H9 (cell line): Measurements from ENCODE around the gene ST6GAL1. TPM values are rescaled to one million over a fixed set of nuclear protein-coding genes. Genes with fewer than 3 reads are reported as not detected.

ENCODE experiments used
- DNase-seq: peaks from one replicate; pipeline ENCODE4 v3.0.0-alpha.2; 2017
- H2AFZ ChIP-seq: one replicate; pipeline ENCODE4 v1.6.1; 2013; ENCODE audit warnings: mild to moderate bottlenecking, low read length, control low read depth, moderate library complexity
- H2AK5ac ChIP-seq: 2 replicates; pipeline ENCODE4 v1.6.1; 2013; ENCODE audit warnings: low read length, control low read depth, mixed read lengths; ENCODE audit not compliant: insufficient read length
- H2BK120ac ChIP-seq: one replicate; pipeline ENCODE4 v1.6.1; 2013; ENCODE audit warnings: low read depth, mild to moderate bottlenecking, low read length, control low read depth, inconsistent platforms; ENCODE audit not compliant: poor library complexity, severe bottlenecking
- H2BK12ac ChIP-seq: 2 replicates; pipeline ENCODE4 v1.6.1; 2013; ENCODE audit warnings: low read length, control low read depth, mixed read lengths, low read depth; ENCODE audit not compliant: insufficient read length
- H2BK15ac ChIP-seq: 2 replicates; pipeline ENCODE4 v1.6.1; 2013; ENCODE audit warnings: low read depth, low read length, control low read depth
- H2BK20ac ChIP-seq: one replicate; pipeline ENCODE4 v1.6.1; 2013; ENCODE audit warnings: low read depth, mild to moderate bottlenecking, low read length, control low read depth, inconsistent platforms; ENCODE audit not compliant: poor library complexity, severe bottlenecking
- H2BK5ac ChIP-seq: 2 replicates; pipeline ENCODE4 v1.6.1; 2013; ENCODE audit warnings: low read length, control low read depth, mixed read lengths; ENCODE audit not compliant: insufficient read length
- H3K14ac ChIP-seq: 2 replicates; pipeline ENCODE4 v1.6.1; 2013; ENCODE audit warnings: low read length, control low read depth; ENCODE audit not compliant: insufficient read depth
- H3K18ac ChIP-seq: 2 replicates; pipeline ENCODE4 v1.6.1; 2013; ENCODE audit warnings: low read depth, mild to moderate bottlenecking, mixed read lengths, low read length, control low read depth; ENCODE audit not compliant: insufficient read length
- H3K23ac ChIP-seq: 2 replicates; pipeline ENCODE4 v1.6.1; 2013; ENCODE audit warnings: low read length, control low read depth, mixed read lengths, low read depth; ENCODE audit not compliant: insufficient read length
- H3K23me2 ChIP-seq: 2 replicates; pipeline ENCODE4 v1.6.1; 2013; ENCODE audit warnings: low read depth, mild to moderate bottlenecking, mixed read lengths, low read length, control low read depth; ENCODE audit not compliant: insufficient read length, poor library complexity, severe bottlenecking
- H3K27ac ChIP-seq: 2 replicates; pipeline ENCODE4 v1.5.1; 2013; ENCODE audit warnings: low read length, control low read depth, mixed read lengths, low read depth; ENCODE audit not compliant: insufficient read length
- H3K27me3 ChIP-seq: 2 replicates; pipeline ENCODE4 v1.6.1; 2013; ENCODE audit warnings: low read length, control low read depth, inconsistent platforms; ENCODE audit not compliant: insufficient read depth
- H3K4ac ChIP-seq: 2 replicates; pipeline ENCODE4 v1.6.1; 2013; ENCODE audit warnings: low read depth, mild to moderate bottlenecking, control low read depth, inconsistent platforms, low read length, moderate library complexity
- H3K4me1 ChIP-seq: 2 replicates; pipeline ENCODE4 v1.6.1; 2013; ENCODE audit warnings: low read length, control low read depth, inconsistent platforms; ENCODE audit not compliant: insufficient read depth
- H3K4me2 ChIP-seq: 2 replicates; pipeline ENCODE4 v1.6.1; 2013; ENCODE audit warnings: low read length, control low read depth, mixed read lengths; ENCODE audit not compliant: insufficient read length, insufficient read depth
- H3K56ac ChIP-seq: 2 replicates; pipeline ENCODE4 v1.6.1; 2013; ENCODE audit warnings: low read depth, mild to moderate bottlenecking, mixed read lengths, low read length, control low read depth; ENCODE audit not compliant: insufficient read length
- H3K79me1 ChIP-seq: 2 replicates; pipeline ENCODE4 v1.6.1; 2013; ENCODE audit warnings: low read depth, mild to moderate bottlenecking, moderate library complexity, low read length, control low read depth, inconsistent platforms; ENCODE audit not compliant: insufficient read depth, poor library complexity, severe bottlenecking
- H3K79me2 ChIP-seq: 2 replicates; pipeline ENCODE4 v1.6.1; 2013; ENCODE audit warnings: low read length, control low read depth, inconsistent platforms; ENCODE audit not compliant: insufficient read depth
- H3K9ac ChIP-seq: 2 replicates; pipeline ENCODE4 v1.6.1; 2013; ENCODE audit warnings: low read length, control low read depth, mixed read lengths; ENCODE audit not compliant: insufficient read length; ENCODE audit errors: extremely low read depth
- H3K9me3 ChIP-seq: one replicate; pipeline ENCODE4 v1.6.1; 2013; ENCODE audit warnings: low read depth, low read length, inconsistent platforms; ENCODE audit not compliant: control insufficient read depth
- H3T11ph ChIP-seq: one replicate; pipeline ENCODE4 v1.6.1; 2013; ENCODE audit warnings: mild to moderate bottlenecking, low read length, control low read depth, inconsistent platforms
- H4K20me1 ChIP-seq: one replicate; pipeline ENCODE4 v1.6.1; 2013; ENCODE audit not compliant: control insufficient read depth, insufficient read length, insufficient read depth
- H4K5ac ChIP-seq: 2 replicates; pipeline ENCODE4 v1.6.1; 2013; ENCODE audit warnings: low read depth, mild to moderate bottlenecking, mixed read lengths, low read length, control low read depth; ENCODE audit not compliant: insufficient read length
- H4K8ac ChIP-seq: replicated peaks from 2 replicates; pipeline ENCODE4 v1.6.1; 2013; ENCODE audit warnings: low read length, control low read depth, mixed read lengths, low read depth; ENCODE audit not compliant: insufficient read length
- H4K91ac ChIP-seq: 2 replicates; pipeline ENCODE4 v1.6.1; 2013; ENCODE audit warnings: low read depth, mild to moderate bottlenecking, moderate library complexity, mixed read lengths, low read length, control low read depth; ENCODE audit not compliant: insufficient read length
- H3K27ac Mint-ChIP-seq, 3 experiments: 2 replicates in 2 of 3; 3 replicates in 1 of 3; pipeline ENCODE4 v1.8.0; 2020 to 2021; ENCODE audit warnings: mixed read lengths in 3 of 3, mild to moderate bottlenecking in 1 of 3, moderate library complexity in 1 of 3
- H3K27me3 Mint-ChIP-seq: 2 replicates; pipeline ENCODE4 v1.8.0; 2021; ENCODE audit warnings: low read depth, mild to moderate bottlenecking, moderate library complexity, mixed read lengths
- H3K36me3 Mint-ChIP-seq, 3 experiments: 2 replicates in 2 of 3; 3 replicates in 1 of 3; pipeline ENCODE4 v1.8.0; 2020 to 2021; ENCODE audit warnings: low read depth in 3 of 3, mixed read lengths in 3 of 3; ENCODE audit not compliant: insufficient read depth in 1 of 3
- H3K4me1 Mint-ChIP-seq, 2 experiments: 2 replicates each; pipeline ENCODE4 v1.8.0; 2020; ENCODE audit warnings: mixed read lengths in 2 of 2
- H3K4me3 Mint-ChIP-seq, 2 experiments: 2 replicates in 1 of 2; 3 replicates in 1 of 2; pipeline ENCODE4 v1.8.0; 2020 to 2021; ENCODE audit warnings: mild to moderate bottlenecking in 2 of 2, mixed read lengths in 2 of 2, moderate library complexity in 1 of 2
- H3K9me3 Mint-ChIP-seq, 2 experiments: 2 replicates in 1 of 2; 3 replicates in 1 of 2; pipeline ENCODE4 v1.8.0; 2020; ENCODE audit warnings: mild to moderate bottlenecking in 2 of 2, mixed read lengths in 2 of 2, moderate library complexity in 1 of 2
- WGBS: extraction: QIAGEN DNeasy Blood & Tissue Kit; methylation state at CpG from one replicate; pipeline ENCODE4 v1.1.7; 2013; ENCODE audit warnings: missing lambda C conversion rate, low lambda C conversion rate, mixed read lengths; ENCODE audit not compliant: insufficient read length; ENCODE audit errors: extremely low coverage; 5-methylcytosine and 5-hydroxymethylcytosine counted together
- total RNA-seq: library from RNA; stranded (reverse); gene quantifications from 2 replicates; pipeline ENCODE4 v1.2.1, GENCODE V29; 2021
- TF ChIP-seq, protein P1 (sequence below): fragments of 200-600 bp; sonication (generic); conservative IDR thresholded peaks from 3 replicates; pipeline ENCODE4 v1.8.0; 2021; ENCODE audit warnings: antibody characterized with exemption, mild to moderate bottlenecking

ST6GAL1 gene
- total RNA-seq, 1 experiment from 2014 or later, result 139 TPM

DNA sequence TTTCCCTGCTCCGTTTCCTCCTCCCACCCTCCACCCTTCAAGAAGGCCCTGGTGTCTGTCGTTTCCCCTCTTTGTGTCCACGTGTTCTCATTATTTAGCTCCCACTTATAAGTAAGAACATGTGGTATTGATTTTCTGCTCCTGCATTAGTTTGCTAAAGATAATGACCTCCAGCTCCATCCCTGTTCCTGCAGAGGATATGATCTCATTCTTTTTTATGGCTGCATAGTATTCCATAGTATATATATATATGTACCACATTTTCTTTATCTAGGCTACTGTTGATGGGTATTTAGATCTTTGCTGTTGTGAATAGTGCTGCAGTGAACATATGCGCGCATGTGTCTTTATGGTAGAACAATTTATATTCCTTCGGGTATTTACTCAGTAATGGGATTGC is 4.8 kb downstream of the ST6GAL1 start:
- H3K14ac ChIP-seq, result no peak overlapping the region

More for the DNA sequence above, 4.8 kb downstream of the ST6GAL1 start:
- no CpG with 5 or more reads among the region's 6 CpGs for WGBS
- H2BK5ac ChIP-seq, result no peak overlapping the region
- no peaks in the 10 kb centered on the region for H3K9me3 ChIP-seq
- H2BK120ac ChIP-seq, result no peak overlapping the region
- no peaks in the 10 kb centered on the region for H4K20me1 ChIP-seq
- no peak overlapping the region for H3K4me2 ChIP-seq
- no peaks in the 10 kb centered on the region for H3K27me3 ChIP-seq
- peaks cover 15% of the 10 kb centered on the region for H3K23me2 ChIP-seq
- TF ChIP-seq, protein P1, sequence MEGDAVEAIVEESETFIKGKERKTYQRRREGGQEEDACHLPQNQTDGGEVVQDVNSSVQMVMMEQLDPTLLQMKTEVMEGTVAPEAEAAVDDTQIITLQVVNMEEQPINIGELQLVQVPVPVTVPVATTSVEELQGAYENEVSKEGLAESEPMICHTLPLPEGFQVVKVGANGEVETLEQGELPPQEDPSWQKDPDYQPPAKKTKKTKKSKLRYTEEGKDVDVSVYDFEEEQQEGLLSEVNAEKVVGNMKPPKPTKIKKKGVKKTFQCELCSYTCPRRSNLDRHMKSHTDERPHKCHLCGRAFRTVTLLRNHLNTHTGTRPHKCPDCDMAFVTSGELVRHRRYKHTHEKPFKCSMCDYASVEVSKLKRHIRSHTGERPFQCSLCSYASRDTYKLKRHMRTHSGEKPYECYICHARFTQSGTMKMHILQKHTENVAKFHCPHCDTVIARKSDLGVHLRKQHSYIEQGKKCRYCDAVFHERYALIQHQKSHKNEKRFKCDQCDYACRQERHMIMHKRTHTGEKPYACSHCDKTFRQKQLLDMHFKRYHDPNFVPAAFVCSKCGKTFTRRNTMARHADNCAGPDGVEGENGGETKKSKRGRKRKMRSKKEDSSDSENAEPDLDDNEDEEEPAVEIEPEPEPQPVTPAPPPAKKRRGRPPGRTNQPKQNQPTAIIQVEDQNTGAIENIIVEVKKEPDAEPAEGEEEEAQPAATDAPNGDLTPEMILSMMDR, result no peak
- H3K23ac ChIP-seq, result no peak overlapping the region
- no peak overlapping the region for H4K91ac ChIP-seq
- H3K27ac ChIP-seq, result no peak overlapping the region
- H3T11ph ChIP-seq, result no peak overlapping the region
- no peak overlapping the region for H2AK5ac ChIP-seq
- Mint-ChIP-seq H3K9me3 (peaks cover 2 to 4% of the 10 kb centered on the region in 2 experiments; a peak in 2 of 5 replicates), H3K27ac (no peak overlapping the region), H3K4me1 (peaks cover 37 to 41% of the 10 kb centered on the region in 2 experiments), H3K27me3 (no peaks in the 10 kb centered on the region), H3K36me3 (peaks cover 30 to 52% (median 41%) of the 10 kb centered on the region in 3 experiments), H3K4me3 (no peak overlapping the region)
- no peak overlapping the region for H2BK12ac ChIP-seq
- DNase-seq, result no peak
- 0 out of 2 replicates have a peak, but pooled peaks cover 2% of the 10 kb centered on the region for H3K4me1 ChIP-seq
- no peak overlapping the region for H3K56ac ChIP-seq
- peaks cover 25% of the 10 kb centered on the region for H3K79me2 ChIP-seq
- H3K4ac ChIP-seq, result no peak overlapping the region
- peaks cover 14% of the 10 kb centered on the region for H3K79me1 ChIP-seq
- H3K18ac ChIP-seq, result no peak overlapping the region
- H2AFZ ChIP-seq, result no peak overlapping the region
- H2BK15ac ChIP-seq, result no peak overlapping the region
- no peak overlapping the region for H2BK20ac ChIP-seq
- H4K8ac ChIP-seq, result no peak overlapping the region
- H4K5ac ChIP-seq, result no peak overlapping the region
- no peak overlapping the region for H3K9ac ChIP-seq
